IPS-20b (cell line): ENCODE results near the gene HELZ.

Source experiments
- H3K27ac ChIP-seq: one replicate; pipeline ENCODE4 v1.5.1; 2013; ENCODE audit warnings: low read length
- H3K27me3 ChIP-seq: 2 replicates; pipeline ENCODE4 v1.6.1; 2013; ENCODE audit warnings: mild to moderate bottlenecking, low read length, inconsistent platforms; ENCODE audit not compliant: insufficient read depth
- H3K36me3 ChIP-seq: 2 replicates; pipeline ENCODE4 v1.6.1; 2013; ENCODE audit warnings: low read depth, mild to moderate bottlenecking, inconsistent platforms, low read length, moderate library complexity; ENCODE audit not compliant: insufficient read depth
- H3K4me1 ChIP-seq: 2 replicates; pipeline ENCODE4 v1.6.1; 2013; ENCODE audit warnings: mild to moderate bottlenecking, control low read depth, inconsistent platforms, low read length, moderate library complexity; ENCODE audit not compliant: insufficient read depth
- H3K4me3 ChIP-seq: 2 replicates; pipeline ENCODE4 v1.5.1; 2013; ENCODE audit warnings: mild to moderate bottlenecking, low read length, inconsistent platforms
- H3K9ac ChIP-seq: 2 replicates; pipeline ENCODE4 v1.6.1; 2013; ENCODE audit warnings: low read depth, mild to moderate bottlenecking, inconsistent platforms, low read length, moderate library complexity
- H3K9me3 ChIP-seq: 2 replicates; pipeline ENCODE4 v1.6.1; 2013; ENCODE audit warnings: mild to moderate bottlenecking, low read depth, low read length, inconsistent platforms; ENCODE audit not compliant: insufficient read depth

HELZ gene

DNA sequence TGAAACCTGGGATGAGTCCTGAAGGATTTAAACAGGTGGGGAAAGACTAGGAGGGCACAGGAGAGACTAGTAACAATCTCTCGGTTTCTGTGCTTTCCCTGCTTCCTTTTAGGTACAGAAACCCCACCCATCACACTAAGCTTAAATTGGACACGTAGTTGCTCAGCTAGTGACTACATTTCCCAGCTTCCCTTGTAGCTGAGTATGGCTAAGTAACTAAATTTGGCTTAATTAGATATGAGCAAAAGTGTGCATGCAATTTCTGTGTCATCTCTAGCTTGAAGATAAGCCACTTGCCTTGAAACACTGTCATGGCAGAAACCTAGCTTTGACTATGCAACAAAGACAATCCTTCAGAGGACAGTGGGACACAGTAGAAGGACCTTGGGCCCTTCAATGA is 164.2 kb downstream of the HELZ start:
- Histone ChIP-seq H3K9me3 (no peaks in the 10 kb centered on the region), H3K27ac (no peak overlapping the region), H3K36me3 (peaks cover 4% of the 10 kb centered on the region; the same call in 1 of the 2 replicates), H3K9ac (no peak overlapping the region), H3K4me3 (no peak overlapping the region), H3K4me1 (no peaks in the 10 kb centered on the region), H3K27me3 (no peaks in the 10 kb centered on the region)

DNA sequence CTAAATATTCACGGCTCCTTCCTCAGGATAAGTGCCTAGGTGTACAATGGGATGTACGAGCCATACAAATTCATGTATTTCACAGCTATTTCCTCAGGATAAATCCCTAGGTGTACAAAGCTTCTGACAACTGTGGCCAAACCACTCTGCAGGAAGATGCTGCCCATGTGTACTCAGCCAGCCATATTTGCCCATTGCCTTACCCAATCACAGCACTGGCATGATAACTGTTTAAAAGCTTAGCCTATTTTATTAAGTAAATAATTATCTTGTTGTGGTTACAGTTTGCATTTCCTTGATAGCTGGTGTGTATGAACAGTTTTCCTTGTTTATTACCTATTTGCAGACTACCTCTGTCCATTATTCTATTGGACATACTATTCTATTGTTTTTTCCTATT is 165.5 kb downstream of the HELZ start:
- Histone ChIP-seq H3K27ac (no peak overlapping the region), H3K27me3 (no peaks in the 10 kb centered on the region), H3K9ac (no peak overlapping the region), H3K36me3 (peaks cover 4% of the 10 kb centered on the region; the same call in 1 of the 2 replicates), H3K4me1 (no peaks in the 10 kb centered on the region), H3K4me3 (no peak overlapping the region), H3K9me3 (no peaks in the 10 kb centered on the region)

- H3K27me3 ChIP-seq = no peaks in the 10 kb centered on the region
- peaks cover 4% of the 10 kb centered on the region; the same call in 1 of the 2 replicates for H3K36me3 ChIP-seq
- no peak overlapping the region for H3K27ac ChIP-seq
- no peak overlapping the region for H3K9ac ChIP-seq
- H3K4me3 ChIP-seq = no peak overlapping the region
- no peaks in the 10 kb centered on the region for H3K9me3 ChIP-seq
- H3K4me1 ChIP-seq = no peaks in the 10 kb centered on the region
These were observed 166.7 kb downstream of the HELZ start for GRCh38 chr17:67078292-67078691.

DNA sequence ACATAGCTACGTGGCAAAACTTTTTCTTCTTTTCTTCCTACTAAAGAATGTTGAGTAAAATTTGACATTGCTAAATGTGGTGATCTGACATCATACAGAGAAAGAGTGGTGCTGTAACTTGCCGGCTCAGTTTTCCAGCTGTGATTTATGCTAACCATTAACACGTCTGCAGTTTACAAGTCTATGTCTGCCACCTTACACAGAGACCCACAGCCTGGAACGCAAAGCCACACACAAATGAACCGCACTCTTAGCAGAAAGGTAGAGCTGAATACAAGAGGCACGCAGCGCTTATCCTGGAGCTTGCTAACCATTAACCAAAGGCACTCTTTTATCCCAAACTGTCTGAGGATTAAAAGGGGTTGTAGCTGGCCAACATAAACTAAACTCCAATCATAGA is 168.7 kb downstream of the HELZ start:
- Histone ChIP-seq H3K9ac (no peak overlapping the region), H3K27me3 (no peaks in the 10 kb centered on the region), H3K4me3 (no peak overlapping the region), H3K36me3 (peaks cover 4% of the 10 kb centered on the region; the same call in 1 of the 2 replicates), H3K4me1 (no peaks in the 10 kb centered on the region), H3K27ac (no peak overlapping the region), H3K9me3 (no peaks in the 10 kb centered on the region)

DNA sequence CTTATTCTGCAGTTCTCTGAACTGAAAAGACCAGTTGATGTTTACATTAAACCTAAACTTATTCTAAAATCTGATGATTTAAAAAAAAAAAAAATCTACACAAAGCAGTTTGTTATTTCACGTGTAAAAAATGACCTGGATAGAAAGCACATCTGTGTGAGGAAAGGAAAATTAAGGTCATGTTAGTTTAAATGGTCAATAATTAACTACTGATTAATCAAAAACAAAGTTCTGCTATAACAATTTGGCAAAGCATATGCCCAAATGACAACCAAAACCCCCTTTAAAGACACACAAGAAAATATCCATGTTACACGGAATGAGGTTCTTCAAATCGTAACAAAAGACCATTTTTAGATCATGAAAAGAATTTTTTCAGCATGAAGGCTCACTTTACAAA is 170.2 kb downstream of the HELZ start:
- no peak overlapping the region for H3K27ac ChIP-seq

DNA sequence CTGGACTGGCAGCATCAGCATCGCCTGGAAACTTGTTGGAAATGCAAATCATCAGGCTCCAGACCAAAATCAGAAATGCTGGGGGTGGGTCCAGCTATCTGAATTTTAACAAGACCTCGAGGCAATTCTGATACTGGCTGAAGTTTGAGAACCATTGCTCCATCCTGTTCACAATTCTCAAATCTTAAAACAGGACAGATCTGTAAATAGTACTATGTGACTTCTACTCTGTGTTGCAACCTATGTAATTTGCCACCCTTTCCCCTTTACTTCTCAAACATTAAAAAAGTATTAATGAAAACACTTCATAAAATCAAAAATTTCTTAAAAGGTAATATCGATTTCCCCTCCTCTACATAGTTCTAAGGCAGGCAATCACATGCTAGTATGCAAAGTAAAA is 172.1 kb downstream of the HELZ start:
- no peak overlapping the region for H3K4me3 ChIP-seq
- H3K27ac ChIP-seq = no peak overlapping the region
- H3K4me1 ChIP-seq = no peaks in the 10 kb centered on the region
- no peaks in the 10 kb centered on the region for H3K27me3 ChIP-seq
- no peaks in the 10 kb centered on the region for H3K9me3 ChIP-seq
- no peak overlapping the region for H3K9ac ChIP-seq
- H3K36me3 ChIP-seq = no peaks in the 10 kb centered on the region

More for the DNA sequence above, 170.2 kb downstream of the HELZ start:
- Histone ChIP-seq H3K4me1 (no peaks in the 10 kb centered on the region), H3K27me3 (no peaks in the 10 kb centered on the region), H3K9me3 (no peaks in the 10 kb centered on the region), H3K9ac (no peak overlapping the region), H3K4me3 (no peak overlapping the region), H3K36me3 (peaks cover 4% of the 10 kb centered on the region; the same call in 1 of the 2 replicates)

DNA sequence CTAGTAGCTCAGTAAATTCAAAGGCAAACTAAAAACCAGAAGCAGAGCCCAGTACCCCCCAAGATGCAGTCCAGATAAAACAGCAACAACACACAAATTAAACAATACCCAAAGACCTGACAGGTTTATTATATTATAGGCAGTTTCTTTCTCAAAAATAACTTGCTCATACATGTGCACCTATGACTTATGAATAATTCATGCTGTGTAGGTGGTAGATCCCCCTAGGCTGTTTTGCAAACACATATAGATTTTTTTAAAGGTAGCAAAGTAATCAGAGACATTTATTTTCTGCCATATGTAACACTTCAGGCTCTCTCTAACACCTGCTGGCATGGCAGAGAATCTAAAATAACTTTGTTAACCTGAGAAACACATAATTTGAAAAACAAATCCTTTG is 173.4 kb downstream of the HELZ start:
- Histone ChIP-seq H3K9ac (no peak overlapping the region), H3K27ac (no peak overlapping the region), H3K9me3 (no peaks in the 10 kb centered on the region), H3K36me3 (no peaks in the 10 kb centered on the region), H3K27me3 (no peaks in the 10 kb centered on the region), H3K4me1 (no peaks in the 10 kb centered on the region), H3K4me3 (no peak overlapping the region)

DNA sequence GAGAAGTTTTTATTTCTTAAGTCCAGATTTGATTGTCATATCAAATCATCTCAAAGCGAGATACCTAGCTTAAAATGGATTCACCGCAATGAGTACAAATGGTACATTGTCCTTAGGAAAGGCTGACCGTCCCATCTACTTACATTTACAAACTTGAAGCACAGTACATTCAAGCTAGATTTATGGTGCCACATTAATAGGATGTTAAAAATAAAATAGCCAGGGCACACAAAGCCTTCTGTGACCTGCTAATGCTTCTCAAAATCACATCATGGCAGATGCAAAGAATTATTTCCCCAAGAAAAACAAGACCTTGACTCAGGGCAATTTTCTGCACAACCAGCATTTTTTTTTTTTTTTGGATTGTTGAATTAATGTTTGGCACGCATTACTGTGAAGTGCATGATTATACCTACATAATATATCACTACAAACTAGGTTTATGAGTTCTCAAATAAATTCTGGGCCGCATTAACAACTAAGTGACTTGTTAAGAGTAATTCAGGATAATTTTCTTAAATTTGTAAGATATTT is 175.3 kb downstream of the HELZ start:
- Histone ChIP-seq H3K27ac (no peak overlapping the region), H3K36me3 (no peaks in the 10 kb centered on the region), H3K9me3 (no peaks in the 10 kb centered on the region), H3K27me3 (no peaks in the 10 kb centered on the region), H3K4me1 (no peaks in the 10 kb centered on the region), H3K4me3 (no peak overlapping the region), H3K9ac (no peak overlapping the region)

- Histone ChIP-seq H3K27ac (no peak overlapping the region), H3K9me3 (no peaks in the 10 kb centered on the region), H3K36me3 (no peaks in the 10 kb centered on the region), H3K27me3 (no peaks in the 10 kb centered on the region), H3K4me1 (no peaks in the 10 kb centered on the region), H3K4me3 (no peak overlapping the region), H3K9ac (no peak overlapping the region)
These were observed 176.0 kb downstream of the HELZ start for GRCh38 chr17:67068999-67069398.

DNA sequence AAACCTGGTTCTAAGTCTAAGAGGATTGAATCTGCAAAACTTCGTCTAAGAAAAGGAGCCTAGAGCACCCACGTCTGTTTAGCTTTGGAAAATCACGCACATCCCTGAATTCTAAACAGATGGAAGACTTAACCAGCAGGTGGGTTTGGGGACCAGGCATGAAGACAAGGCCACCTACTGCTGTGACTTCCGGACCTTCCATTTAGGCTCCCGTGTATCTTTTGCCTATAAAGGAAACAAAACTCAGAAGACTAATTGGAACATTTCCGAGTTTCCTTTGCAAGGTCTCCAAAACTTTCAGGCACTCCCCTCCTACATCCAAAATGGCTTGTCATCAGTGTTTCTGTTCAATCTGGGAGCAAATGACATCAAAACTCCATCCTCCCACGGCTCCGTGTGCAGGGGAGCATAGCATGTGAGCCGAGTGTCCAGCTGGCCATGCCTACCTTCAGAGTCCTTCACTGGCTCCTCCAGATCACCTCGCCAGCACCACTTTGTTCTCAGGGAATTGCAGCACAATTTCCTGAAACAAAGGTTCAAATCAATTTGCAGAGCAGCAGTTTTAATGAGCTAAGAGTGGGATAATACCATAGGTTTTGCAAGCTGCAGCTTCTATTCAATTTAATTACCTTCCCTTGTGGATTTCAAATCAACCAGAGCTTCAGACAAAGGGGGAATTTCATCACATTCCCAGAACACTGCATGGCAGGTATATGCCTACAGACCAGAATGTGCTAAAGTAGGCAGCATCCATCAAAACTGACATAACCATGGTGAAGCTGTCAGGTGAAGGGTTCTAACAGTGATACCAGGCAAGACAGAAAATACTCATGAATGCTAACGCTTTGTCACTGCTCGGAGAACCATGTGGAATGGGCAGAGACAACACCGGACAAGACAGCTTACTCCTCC is 177.2 kb downstream of the HELZ start:
- Histone ChIP-seq H3K36me3 (no peaks in the 10 kb centered on the region), H3K9ac (no peak overlapping the region), H3K4me1 (no peaks in the 10 kb centered on the region), H3K9me3 (no peaks in the 10 kb centered on the region), H3K27me3 (no peaks in the 10 kb centered on the region), H3K27ac (no peak overlapping the region), H3K4me3 (no peak overlapping the region)

GRCh38 chr17:67066717-67067116 is 178.3 kb downstream of the HELZ start:
- Histone ChIP-seq H3K9ac (no peak overlapping the region), H3K9me3 (no peaks in the 10 kb centered on the region), H3K27me3 (no peaks in the 10 kb centered on the region), H3K4me1 (no peaks in the 10 kb centered on the region), H3K36me3 (no peaks in the 10 kb centered on the region), H3K4me3 (no peak overlapping the region), H3K27ac (no peak overlapping the region)

DNA sequence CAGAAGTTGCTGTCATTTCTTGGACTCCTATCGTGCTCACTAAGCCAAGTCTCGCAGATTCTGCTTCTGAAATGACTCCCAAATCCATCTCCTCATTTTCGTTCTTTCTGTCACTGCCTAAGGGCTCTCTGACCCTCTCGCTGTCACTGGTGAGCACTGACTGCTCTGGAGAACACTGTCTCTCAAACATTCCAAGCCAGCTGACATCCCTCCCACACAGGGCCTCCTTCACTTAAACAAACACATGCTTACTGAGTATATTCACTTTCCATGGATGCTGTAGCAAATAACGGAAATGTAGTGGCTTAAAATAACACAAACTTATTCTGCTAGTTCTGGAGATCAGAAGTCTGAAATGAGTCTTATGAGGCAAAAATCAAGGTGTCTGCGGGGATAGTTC is 181.9 kb downstream of the HELZ start:
- no peaks in the 10 kb centered on the region for H3K27me3 ChIP-seq
- no peak overlapping the region for H3K4me3 ChIP-seq
- no peak overlapping the region for H3K9ac ChIP-seq
- no peak overlapping the region for H3K27ac ChIP-seq
- no peaks in the 10 kb centered on the region for H3K4me1 ChIP-seq
- H3K36me3 ChIP-seq = no peaks in the 10 kb centered on the region
- no peaks in the 10 kb centered on the region for H3K9me3 ChIP-seq
